Adrenal gland (tissue), 5 donors: ENCODE data around the gene ZNF230.

Experiments used
- CTCF ChIP-seq, 6 experiments: fragments of 450-650 bp in 4 of 6; fragments of 200-600 bp in 2 of 6; sonication (generic) in 1 of 6; IDR thresholded peaks; 1 replicate in 5 of 6; 2 replicates in 1 of 6; pipeline versions ENCODE4 v1.5.1 to v1.8.0; 2016 to 2021; ENCODE audit warnings: antibody characterized with exemption in 6 of 6, mild to moderate bottlenecking in 2 of 6, moderate library complexity in 1 of 6
- POLR2A ChIP-seq, 2 donors: fragments of 450-650 bp; IDR thresholded peaks; one replicate each; pipeline ENCODE4 v1.6.1; 2017; ENCODE audit warnings: antibody characterized with exemption in 2 of 2, mild to moderate bottlenecking in 2 of 2, moderate library complexity in 1 of 2
- donor health status: DM: no; HTN: no; CAD: no.

GRCh38 chr19:44025217-44025936 lies 22.6 kb downstream of the ZNF230 start, which contains the start of gene ZNF222:
- TF ChIP-seq POLR2A (IDR thresholded peaks at IDR 0.05) (peak in 1 of 2 donors; percentile 26), CTCF (IDR thresholded peaks at IDR 0.05) (no peak)
